ENCODE data around the gene PKN1.
A peak's percentile ranks its signal among the peaks of the same experiment; 100 is the strongest.

The PKN1 gene

GRCh38 chr19:14441041-14441938 is 8.2 kb downstream of the PKN1 start:
- peak; percentile 36; the same call in 1 of the 3 replicates for ATAC-seq
- TF ChIP-seq ZNF70 (CRISPR knock-in tag; IDR thresholded peaks at IDR 0.05) (no peak), ISL1 (CRISPR knock-in tag; IDR thresholded peaks at IDR 0.05) (no peak), ZNF8 (CRISPR knock-in tag; IDR thresholded peaks at IDR 0.05) (no peak), CSRNP3 (CRISPR knock-in tag; IDR thresholded peaks at IDR 0.05) (no peak), BACH2 (CRISPR knock-in tag; IDR thresholded peaks at IDR 0.05; ENCODE audit: borderline replicate concordance) (no peak), ESRRG (CRISPR knock-in tag; IDR thresholded peaks at IDR 0.05) (no peak), POU6F1 (CRISPR knock-in tag; IDR thresholded peaks at IDR 0.05; ENCODE audit: borderline replicate concordance, low read depth) (no peak), ZC3H10 (CRISPR knock-in tag; IDR thresholded peaks at IDR 0.05) (no peak), TCF4 (CRISPR knock-in tag; IDR thresholded peaks at IDR 0.05; ENCODE audit: borderline replicate concordance) (no peak), CSDC2 (CRISPR knock-in tag; IDR thresholded peaks at IDR 0.05) (no peak)

GRCh38 chr19:14442891-14443631 is 10.0 kb downstream of the PKN1 start:
- no peak for ATAC-seq
- TF ChIP-seq ISL1 (CRISPR knock-in tag; IDR thresholded peaks at IDR 0.05) = no peak
- TF ChIP-seq GLIS3 (CRISPR knock-in tag; IDR thresholded peaks at IDR 0.05) = no peak
- no peak for TF ChIP-seq ZFP30 (CRISPR knock-in tag; IDR thresholded peaks at IDR 0.05)
- TF ChIP-seq ESRRG (CRISPR knock-in tag; IDR thresholded peaks at IDR 0.05) = no peak
- no peak for TF ChIP-seq ZNF565 (CRISPR knock-in tag; conservative IDR thresholded peaks at IDR 0.05; ENCODE audit: low read depth)

- TF ChIP-seq TSHZ2 (CRISPR knock-in tag; IDR thresholded peaks at IDR 0.05) (no peak), ZFP30 (CRISPR knock-in tag; IDR thresholded peaks at IDR 0.05) (no peak), CSRNP3 (CRISPR knock-in tag; IDR thresholded peaks at IDR 0.05) (no peak), SNAI2 (CRISPR knock-in tag; IDR thresholded peaks at IDR 0.05) (no peak), RARB (CRISPR knock-in tag; IDR thresholded peaks at IDR 0.05) (no peak), BACH2 (CRISPR knock-in tag; IDR thresholded peaks at IDR 0.05; ENCODE audit: borderline replicate concordance) (no peak)
- ATAC-seq = no peak
Measured at GRCh38 chr19:14443632-14444216, 10.6 kb downstream of the PKN1 start.

- no peak for ATAC-seq
- TF ChIP-seq ZFP30 (CRISPR knock-in tag; IDR thresholded peaks at IDR 0.05) = no peak
- no peak for TF ChIP-seq PPARA (CRISPR knock-in tag; IDR thresholded peaks at IDR 0.05; ENCODE audit: borderline replicate concordance)
- no peak for TF ChIP-seq POU6F1 (CRISPR knock-in tag; IDR thresholded peaks at IDR 0.05; ENCODE audit: borderline replicate concordance, low read depth)
- no peak for TF ChIP-seq PATZ1 (CRISPR knock-in tag; IDR thresholded peaks at IDR 0.05; ENCODE audit: borderline replicate concordance)
- TF ChIP-seq TOX (CRISPR knock-in tag; IDR thresholded peaks at IDR 0.05; ENCODE audit: borderline replicate concordance) = no peak
- TF ChIP-seq OSR1 (CRISPR knock-in tag; IDR thresholded peaks at IDR 0.05) = no peak
- no peak for TF ChIP-seq ISL1 (CRISPR knock-in tag; IDR thresholded peaks at IDR 0.05)
Measured at GRCh38 chr19:14446336-14447036, 13.4 kb downstream of the PKN1 start.
